Liver (tissue), 9 donors: ENCODE measurements around the gene SCRN1. TPM values are rescaled to one million over a fixed set of nuclear protein-coding genes. Genes with fewer than 3 reads are reported as not detected.

Experiments
- DNase-seq: peaks from one replicate; pipeline ENCODE4 v3.0.0-alpha.2; 2017; ENCODE audit warnings: low spot score
- H3K27ac ChIP-seq, 2 donors: one replicate each; pipeline ENCODE4 v1.7.0; 2013; ENCODE audit warnings: inconsistent platforms in 2 of 2, low read length in 2 of 2, control low read depth in 1 of 2, low read depth in 1 of 2, mild to moderate bottlenecking in 1 of 2
- H3K27me3 ChIP-seq, 4 donors: one replicate each; pipeline versions ENCODE4 v1.6.1 to v1.7.0; 2013; ENCODE audit warnings: low read length in 3 of 4, inconsistent platforms in 1 of 4, mild to moderate bottlenecking in 1 of 4, moderate library complexity in 1 of 4; ENCODE audit not compliant: control insufficient read depth in 4 of 4, insufficient read depth in 4 of 4
- H3K36me3 ChIP-seq, 4 donors: one replicate each; pipeline versions ENCODE4 v1.6.1 to v1.7.0; 2013; ENCODE audit warnings: low read length in 3 of 4, mild to moderate bottlenecking in 3 of 4, low read depth in 1 of 4, moderate library complexity in 1 of 4; ENCODE audit not compliant: control insufficient read depth in 4 of 4, insufficient read depth in 3 of 4
- H3K4me1 ChIP-seq, 4 donors: one replicate each; pipeline versions ENCODE4 v1.6.1 to v1.7.0; 2013; ENCODE audit warnings: low read length in 3 of 4, mild to moderate bottlenecking in 3 of 4, moderate library complexity in 1 of 4; ENCODE audit not compliant: control insufficient read depth in 4 of 4, insufficient read depth in 4 of 4
- H3K4me3 ChIP-seq, 3 donors: one replicate each; pipeline versions ENCODE4 v1.6.1 to v1.7.0; 2013; ENCODE audit warnings: low read length in 3 of 3, control low read depth in 1 of 3, low read depth in 1 of 3, mild to moderate bottlenecking in 1 of 3
- H3K9ac ChIP-seq, 2 donors: one replicate each; pipeline ENCODE4 v1.7.0; 2013; ENCODE audit warnings: low read length in 2 of 2, mild to moderate bottlenecking in 2 of 2, moderate library complexity in 2 of 2, control low read depth in 1 of 2, low read depth in 1 of 2
- H3K9me3 ChIP-seq, 4 donors: one replicate each; pipeline versions ENCODE4 v1.6.1 to v1.7.0; 2013; ENCODE audit warnings: low read length in 3 of 4; ENCODE audit not compliant: control insufficient read depth in 4 of 4
- EGR1 ChIP-seq, 2 donors: IDR thresholded peaks; 2 replicates each; pipeline ENCODE4 v1.6.1; 2016 to 2018; ENCODE audit warnings: antibody characterized with exemption in 2 of 2, low read depth in 2 of 2
- FOXA1 ChIP-seq: IDR thresholded peaks from 2 replicates; pipeline ENCODE4 v1.6.1; 2016; ENCODE audit warnings: antibody characterized with exemption
- FOXA2 ChIP-seq: IDR thresholded peaks from 2 replicates; pipeline ENCODE4 v1.6.1; 2016; ENCODE audit warnings: antibody characterized with exemption
- GABPA ChIP-seq, 2 donors: IDR thresholded peaks in 1 of 2; conservative IDR thresholded peaks in 1 of 2; 2 replicates each; pipeline ENCODE4 v1.6.1; 2016; ENCODE audit warnings: antibody characterized with exemption in 2 of 2, mild to moderate bottlenecking in 1 of 2, moderate library complexity in 1 of 2
- HNF4A ChIP-seq, 2 donors: conservative IDR thresholded peaks; 2 replicates each; pipeline ENCODE4 v1.6.1; 2016; ENCODE audit warnings: antibody characterized with exemption in 2 of 2, mild to moderate bottlenecking in 2 of 2
- HNF4G ChIP-seq: IDR thresholded peaks from 2 replicates; pipeline ENCODE4 v1.6.1; 2016; ENCODE audit warnings: antibody characterized with exemption
- JUND ChIP-seq, 2 donors: IDR thresholded peaks; 2 replicates each; pipeline ENCODE4 v1.6.1; 2016; ENCODE audit warnings: antibody characterized with exemption in 2 of 2
- MAX ChIP-seq: IDR thresholded peaks from 2 replicates; pipeline ENCODE4 v1.6.1; 2016; ENCODE audit warnings: antibody characterized with exemption
- NR2F2 ChIP-seq: IDR thresholded peaks from 2 replicates; pipeline ENCODE4 v1.6.1; 2016; ENCODE audit warnings: antibody characterized with exemption
- RAD21 ChIP-seq, 2 donors: IDR thresholded peaks; 2 replicates each; pipeline ENCODE4 v1.6.1; 2016; ENCODE audit warnings: antibody characterized with exemption in 2 of 2, mild to moderate bottlenecking in 2 of 2
- REST ChIP-seq: IDR thresholded peaks from 2 replicates; pipeline ENCODE4 v1.6.1; 2016; ENCODE audit warnings: antibody characterized with exemption, mild to moderate bottlenecking
- RXRA ChIP-seq, 2 donors: IDR thresholded peaks; 2 replicates each; pipeline ENCODE4 v1.6.1; 2017 to 2018; ENCODE audit warnings: antibody characterized with exemption in 2 of 2, mild to moderate bottlenecking in 1 of 2
- SP1 ChIP-seq: IDR thresholded peaks from 2 replicates; pipeline ENCODE4 v1.6.1; 2018; ENCODE audit warnings: antibody characterized with exemption, mild to moderate bottlenecking
- TAF1 ChIP-seq: conservative IDR thresholded peaks from 2 replicates; pipeline ENCODE4 v1.6.1; 2016; ENCODE audit warnings: antibody characterized with exemption, mild to moderate bottlenecking
- YY1 ChIP-seq: IDR thresholded peaks from 2 replicates; pipeline ENCODE4 v1.6.1; 2016; ENCODE audit warnings: antibody characterized with exemption, mild to moderate bottlenecking
- WGBS: extraction: QIAGEN DNeasy Blood & Tissue Kit; methylation state at CpG from one replicate; pipeline ENCODE4 v1.1.7; 2013; 5-methylcytosine and 5-hydroxymethylcytosine counted together
- polyA plus RNA-seq, 2 donors: library from polyadenylated mRNA; stranded (reverse) in 1 of 2; unstranded in 1 of 2; fragments of 200-250 nt in 1 of 2; fragments of >200 nt in 1 of 2; fragmentation: Nextera tagmentation in 1 of 2; extraction: Ambion mirVana in 1 of 2; gene quantifications; one replicate each; pipeline versions ENCODE4 v1.2.1 to v1.2.3, GENCODE V29; 2013 to 2015
- total RNA-seq, 2 donors: library from RNA; depleted of rRNA; stranded (reverse); fragments of >200 nt; gene quantifications; one replicate each; pipeline ENCODE4 v1.2.3, GENCODE V29; 2014
- TF ChIP-seq, protein P1 (sequence below): fragments of 150-350 bp; IDR thresholded peaks from 2 replicates; pipeline ENCODE4 v1.5.1; 2017; ENCODE audit warnings: improper control_type of control experiment, low read depth, low read length; ENCODE audit not compliant: missing input control
- TF ChIP-seq, protein P2 (sequence below): IDR thresholded peaks from 2 replicates; pipeline ENCODE4 v1.6.1; 2016; ENCODE audit warnings: antibody characterized with exemption
- TF ChIP-seq, protein P3 (sequence below): IDR thresholded peaks from 2 replicates; pipeline ENCODE4 v1.6.1; 2016; ENCODE audit warnings: antibody characterized with exemption
- donor health status: healthy.
- donor health status: healthy.
- donor health status: healthy.
- donor health status: healthy.
- donor health status: healthy.

The SCRN1 gene
- total and polyA plus RNA-seq, 4 donors, result 1.1 to 4.1 (median 2.0) TPM

GRCh38 chr7:29884399-29885272 lies 105.0 kb downstream of the SCRN1 start:
- Histone ChIP-seq H3K27ac (no peak overlapping the region), H3K27me3 (no peaks in the 10 kb centered on the region), H3K36me3 (no peaks in the 10 kb centered on the region), H3K9me3 (no peaks in the 10 kb centered on the region), H3K9ac (no peak overlapping the region), H3K4me3 (no peak overlapping the region), H3K4me1 (no peaks in the 10 kb centered on the region)
- TF ChIP-seq FOXA1, result no peak
- TF ChIP-seq, protein P1, sequence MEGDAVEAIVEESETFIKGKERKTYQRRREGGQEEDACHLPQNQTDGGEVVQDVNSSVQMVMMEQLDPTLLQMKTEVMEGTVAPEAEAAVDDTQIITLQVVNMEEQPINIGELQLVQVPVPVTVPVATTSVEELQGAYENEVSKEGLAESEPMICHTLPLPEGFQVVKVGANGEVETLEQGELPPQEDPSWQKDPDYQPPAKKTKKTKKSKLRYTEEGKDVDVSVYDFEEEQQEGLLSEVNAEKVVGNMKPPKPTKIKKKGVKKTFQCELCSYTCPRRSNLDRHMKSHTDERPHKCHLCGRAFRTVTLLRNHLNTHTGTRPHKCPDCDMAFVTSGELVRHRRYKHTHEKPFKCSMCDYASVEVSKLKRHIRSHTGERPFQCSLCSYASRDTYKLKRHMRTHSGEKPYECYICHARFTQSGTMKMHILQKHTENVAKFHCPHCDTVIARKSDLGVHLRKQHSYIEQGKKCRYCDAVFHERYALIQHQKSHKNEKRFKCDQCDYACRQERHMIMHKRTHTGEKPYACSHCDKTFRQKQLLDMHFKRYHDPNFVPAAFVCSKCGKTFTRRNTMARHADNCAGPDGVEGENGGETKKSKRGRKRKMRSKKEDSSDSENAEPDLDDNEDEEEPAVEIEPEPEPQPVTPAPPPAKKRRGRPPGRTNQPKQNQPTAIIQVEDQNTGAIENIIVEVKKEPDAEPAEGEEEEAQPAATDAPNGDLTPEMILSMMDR, result no peak
- TF ChIP-seq, protein P2, sequence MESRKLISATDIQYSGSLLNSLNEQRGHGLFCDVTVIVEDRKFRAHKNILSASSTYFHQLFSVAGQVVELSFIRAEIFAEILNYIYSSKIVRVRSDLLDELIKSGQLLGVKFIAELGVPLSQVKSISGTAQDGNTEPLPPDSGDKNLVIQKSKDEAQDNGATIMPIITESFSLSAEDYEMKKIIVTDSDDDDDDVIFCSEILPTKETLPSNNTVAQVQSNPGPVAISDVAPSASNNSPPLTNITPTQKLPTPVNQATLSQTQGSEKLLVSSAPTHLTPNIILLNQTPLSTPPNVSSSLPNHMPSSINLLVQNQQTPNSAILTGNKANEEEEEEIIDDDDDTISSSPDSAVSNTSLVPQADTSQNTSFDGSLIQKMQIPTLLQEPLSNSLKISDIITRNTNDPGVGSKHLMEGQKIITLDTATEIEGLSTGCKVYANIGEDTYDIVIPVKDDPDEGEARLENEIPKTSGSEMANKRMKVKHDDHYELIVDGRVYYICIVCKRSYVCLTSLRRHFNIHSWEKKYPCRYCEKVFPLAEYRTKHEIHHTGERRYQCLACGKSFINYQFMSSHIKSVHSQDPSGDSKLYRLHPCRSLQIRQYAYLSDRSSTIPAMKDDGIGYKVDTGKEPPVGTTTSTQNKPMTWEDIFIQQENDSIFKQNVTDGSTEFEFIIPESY, result no peak
- no peak for TF ChIP-seq EGR1 (IDR thresholded peaks at IDR 0.05; ENCODE audit: low read depth in 2 of 2)
- TF ChIP-seq GABPA (IDR thresholded peaks at IDR 0.05 in 1 of 2, conservative IDR thresholded peaks at IDR 0.05 in 1 of 2), result no peak
- TF ChIP-seq, protein P3, sequence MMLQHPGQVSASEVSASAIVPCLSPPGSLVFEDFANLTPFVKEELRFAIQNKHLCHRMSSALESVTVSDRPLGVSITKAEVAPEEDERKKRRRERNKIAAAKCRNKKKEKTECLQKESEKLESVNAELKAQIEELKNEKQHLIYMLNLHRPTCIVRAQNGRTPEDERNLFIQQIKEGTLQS, result no peak
- no peak for TF ChIP-seq REST
- TF ChIP-seq RXRA (IDR thresholded peaks at IDR 0.05), result no peak
- no peak for TF ChIP-seq FOXA2
- TF ChIP-seq TAF1, result no peak
- TF ChIP-seq HNF4A (conservative IDR thresholded peaks at IDR 0.05), result no peak
- no peak for TF ChIP-seq RAD21 (IDR thresholded peaks at IDR 0.05)
- no peak for TF ChIP-seq YY1
- no peak for TF ChIP-seq NR2F2
- TF ChIP-seq HNF4G, result no peak
- no peak for TF ChIP-seq JUND (IDR thresholded peaks at IDR 0.05)
- no peak for TF ChIP-seq SP1
- TF ChIP-seq MAX, result no peak
- DNase-seq, result no peak
- WGBS, result 60% methylated on average over 28 of the region's 28 CpGs
